SH-SY5Y (cell line): ENCODE data around the gene BMP8A.

ENCODE experiments used
- GATA2 ChIP-seq: IDR thresholded peaks from 2 replicates; pipeline ENCODE4 v1.6.1; 2011; ENCODE audit warnings: mild to moderate bottlenecking, low read depth, low read length
- GATA3 ChIP-seq: IDR thresholded peaks from 2 replicates; pipeline ENCODE4 v1.6.1; 2011; ENCODE audit warnings: low read depth, mild to moderate bottlenecking, low read length, moderate library complexity

GRCh38 chr1:39505289-39505688 lies 13.9 kb downstream of the BMP8A start:
- TF ChIP-seq GATA2 (no peak), GATA3 (no peak)
